Urinary bladder (tissue), 4 donors: Measurements from ENCODE around the gene PTER. TPM values are rescaled to one million over a fixed set of nuclear protein-coding genes. Genes with fewer than 3 reads are reported as not detected.

Experiments used
- DNase-seq: peaks from one replicate; pipeline ENCODE4 v3.0.0-alpha.2; 2015; ENCODE audit errors: extremely low spot score
- H3K27ac ChIP-seq: one replicate; pipeline ENCODE4 v1.5.1; 2013; ENCODE audit warnings: low read depth, mild to moderate bottlenecking, moderate library complexity
- H3K36me3 ChIP-seq: one replicate; pipeline ENCODE4 v1.6.1; 2013; ENCODE audit warnings: mild to moderate bottlenecking, moderate library complexity; ENCODE audit not compliant: insufficient read depth
- H3K4me1 ChIP-seq: one replicate; pipeline ENCODE4 v1.6.1; 2013; ENCODE audit warnings: mild to moderate bottlenecking, moderate library complexity; ENCODE audit not compliant: insufficient read depth
- H3K4me3 ChIP-seq: one replicate; pipeline ENCODE4 v1.5.1; 2013; ENCODE audit warnings: low read depth, low read length
- WGBS: extraction: QIAGEN DNeasy Blood & Tissue Kit; methylation state at CpG from one replicate; pipeline ENCODE4 v1.1.7; 2013; 5-methylcytosine and 5-hydroxymethylcytosine counted together
- polyA plus RNA-seq: library from polyadenylated mRNA; stranded (reverse); fragments of 200-250 nt; gene quantifications from one replicate; pipeline ENCODE4 v1.2.3, GENCODE V29; 2013
- small RNA-seq: library from RNA; depleted of rRNA; stranded (forward); fragments of <200 nt; gene quantifications from one replicate; pipeline ENCODE3, GENCODE V24; 2014
- total RNA-seq: library from RNA; depleted of rRNA; stranded (reverse); fragments of >200 nt; gene quantifications from one replicate; pipeline ENCODE4 v1.2.3, GENCODE V29; 2014
- donor health status: healthy with polysubstance abuse.
- donor health status: healthy.

PTER gene
- total and polyA plus RNA-seq, 2 donors = 6.9 to 17.8 TPM

- WGBS = 49% methylated on average over 3 of the region's 3 CpGs
- H3K4me1 ChIP-seq = no peaks in the 10 kb centered on the region
- H3K4me3 ChIP-seq = no peak overlapping the region
- no peak for DNase-seq
- H3K27ac ChIP-seq = no peak overlapping the region
- H3K36me3 ChIP-seq = no peaks in the 10 kb centered on the region
Observed at GRCh38 chr10:16529853-16530252, 93.0 kb downstream of the PTER start.

- H3K36me3 ChIP-seq = no peaks in the 10 kb centered on the region
- DNase-seq = no peak
- no peak overlapping the region for H3K27ac ChIP-seq
- no peak overlapping the region for H3K4me3 ChIP-seq
- WGBS = 93% methylated on average over 5 of the region's 5 CpGs
- no peaks in the 10 kb centered on the region for H3K4me1 ChIP-seq
Observed at GRCh38 chr10:16536155-16536554, 99.3 kb downstream of the PTER start.

- no peak overlapping the region for H3K27ac ChIP-seq
- H3K4me1 ChIP-seq = no peaks in the 10 kb centered on the region
- no peak overlapping the region for H3K4me3 ChIP-seq
- no peaks in the 10 kb centered on the region for H3K36me3 ChIP-seq
- 63% methylated on average over 3 of the region's 3 CpGs for WGBS
- DNase-seq = no peak
Observed at GRCh38 chr10:16544099-16544498, 107.3 kb downstream of the PTER start.

- no peaks in the 10 kb centered on the region for H3K4me1 ChIP-seq
- no peak overlapping the region for H3K4me3 ChIP-seq
- no peaks in the 10 kb centered on the region for H3K36me3 ChIP-seq
- DNase-seq = no peak
- WGBS = 81% methylated on average over 4 of the region's 4 CpGs
- no peak overlapping the region for H3K27ac ChIP-seq
Observed at GRCh38 chr10:16544591-16544990, 107.8 kb downstream of the PTER start.

GRCh38 chr10:16545116-16545736 lies 108.4 kb downstream of the PTER start:
- Histone ChIP-seq H3K27ac (no peak overlapping the region), H3K36me3 (no peaks in the 10 kb centered on the region), H3K4me3 (no peak overlapping the region), H3K4me1 (no peaks in the 10 kb centered on the region)
- no peak for DNase-seq
- 24% methylated on average over 7 of the region's 7 CpGs for WGBS

- DNase-seq = no peak
- Histone ChIP-seq H3K4me1 (no peaks in the 10 kb centered on the region), H3K36me3 (no peaks in the 10 kb centered on the region), H3K4me3 (no peak overlapping the region), H3K27ac (no peak overlapping the region)
- 87% methylated on average over 4 of the region's 4 CpGs for WGBS
Observed at GRCh38 chr10:16547973-16548372, 111.2 kb downstream of the PTER start.

- no peak for DNase-seq
- WGBS = 66% methylated on average over 5 of the region's 5 CpGs
- no peak overlapping the region for H3K4me3 ChIP-seq
- H3K27ac ChIP-seq = no peak overlapping the region
- no peaks in the 10 kb centered on the region for H3K36me3 ChIP-seq
- no peaks in the 10 kb centered on the region for H3K4me1 ChIP-seq
Observed at GRCh38 chr10:16559236-16559773, 122.5 kb downstream of the PTER start.

GRCh38 chr10:16562891-16563290 lies 126.1 kb downstream of the PTER start:
- DNase-seq = no peak
- H3K27ac ChIP-seq = no peak overlapping the region
- no peak overlapping the region for H3K4me3 ChIP-seq
- WGBS = 85% methylated on average over 6 of the region's 6 CpGs
- no peaks in the 10 kb centered on the region for H3K36me3 ChIP-seq
- no peaks in the 10 kb centered on the region for H3K4me1 ChIP-seq

Small RNA genes lying within 50 kb of the gene (small RNA-seq; reads per million reads assigned to genes)
- 0.12 reads per million for gene RNU2-18P

Other genes with a start within 250 kb of the PTER start
- 0.21 TPM for gene C1QL3, start 84.9 kb downstream of the PTER start, total RNA-seq
- 0.05 TPM for gene C1QL3, start 84.9 kb downstream of the PTER start, polyA plus RNA-seq